IMR-90 (cell line): ENCODE data around the gene ARPP21. TPM values are rescaled to one million over a fixed set of nuclear protein-coding genes. Genes with fewer than 3 reads are reported as not detected.

ENCODE experiments used
- ATAC-seq: fragments of 200-7000 bp; cut with Tn5 transposase; 2 replicates; pipeline ENCODE4 v1.9.1; 2020; ENCODE audit warnings: low read depth, mild to moderate bottlenecking, moderate library complexity
- BruUV-seq: library from RNA; stranded (reverse); fragments of 400-500 nt; replicated peaks from 2 replicates; lab custom pipeline; 2021; lab: Mats Ljungman, UMichigan
- CTCF ChIA-PET: fragments of 300-600 bp; formaldehyde crosslinking; extraction: SDS; loops from one replicate; lab custom pipeline; 2021; ENCODE audit warnings: antibody characterized with exemption; lab: Yijun Ruan, JAX
- POLR2A ChIA-PET: fragments of 300-600 bp; sonication (Branson Sonifier 250); formaldehyde crosslinking; loops from one replicate; lab custom pipeline; 2022; ENCODE audit warnings: antibody characterized with exemption; ENCODE audit not compliant: unreplicated experiment; lab: Charles Lee
- DNase-seq: peaks from one replicate; pipeline ENCODE4 v3.0.0; 2013
- H2AFZ ChIP-seq: replicated peaks from 2 replicates; pipeline ENCODE3; 2013; ENCODE audit warnings: low read length, mild to moderate bottlenecking; ENCODE audit not compliant: poor library complexity
- H2AK5ac ChIP-seq: 2 replicates; pipeline ENCODE4 v1.6.1; 2013; ENCODE audit warnings: low read depth, low read length, inconsistent platforms
- H2AK9ac ChIP-seq: replicated peaks from 2 replicates; pipeline ENCODE3; 2013; ENCODE audit warnings: mild to moderate bottlenecking, low read depth, low read length, moderate library complexity; ENCODE audit not compliant: poor library complexity
- H2BK120ac ChIP-seq: 2 replicates; pipeline ENCODE4 v1.6.1; 2013; ENCODE audit warnings: low read depth, low read length, inconsistent platforms
- H2BK15ac ChIP-seq: 3 replicates; pipeline ENCODE4 v1.6.1; 2013; ENCODE audit warnings: low read depth, low read length, inconsistent platforms
- H2BK20ac ChIP-seq: 2 replicates; pipeline ENCODE4 v1.6.1; 2013; ENCODE audit warnings: low read depth, mild to moderate bottlenecking, inconsistent platforms, low read length, moderate library complexity
- H2BK5ac ChIP-seq: 2 replicates; pipeline ENCODE4 v1.6.1; 2013; ENCODE audit warnings: mild to moderate bottlenecking, low read depth, low read length, inconsistent platforms; ENCODE audit not compliant: poor library complexity, severe bottlenecking
- H3K14ac ChIP-seq: replicated peaks from 2 replicates; pipeline ENCODE4 v1.6.1; 2013; ENCODE audit warnings: low read depth, low read length, inconsistent platforms
- H3K18ac ChIP-seq: 2 replicates; pipeline ENCODE4 v1.6.1; 2013; ENCODE audit warnings: low read depth, low read length, control low read depth
- H3K23ac ChIP-seq: 2 replicates; pipeline ENCODE4 v1.6.1; 2013; ENCODE audit warnings: low read depth, low read length, inconsistent platforms
- H3K27ac ChIP-seq: 2 replicates; pipeline ENCODE4 v1.5.1; 2013; ENCODE audit warnings: mild to moderate bottlenecking, control low read depth, low read length; ENCODE audit not compliant: insufficient read depth
- H3K27me3 ChIP-seq: 2 replicates; pipeline ENCODE4 v1.6.1; 2013; ENCODE audit warnings: low read length; ENCODE audit not compliant: control insufficient read depth, insufficient read depth
- H3K36me3 ChIP-seq: 2 replicates; pipeline ENCODE4 v1.6.1; 2013; ENCODE audit warnings: low read length, mixed read lengths; ENCODE audit not compliant: control insufficient read depth, insufficient read depth
- H3K4ac ChIP-seq: 2 replicates; pipeline ENCODE4 v1.6.1; 2013; ENCODE audit warnings: low read depth, low read length, inconsistent platforms
- H3K4me1 ChIP-seq: 2 replicates; pipeline ENCODE4 v1.6.1; 2013; ENCODE audit warnings: low read length, mixed read lengths; ENCODE audit not compliant: control insufficient read depth, insufficient read depth
- H3K4me2 ChIP-seq: 2 replicates; pipeline ENCODE4 v1.6.1; 2013; ENCODE audit warnings: low read depth, mild to moderate bottlenecking, control low read depth, low read length, moderate library complexity
- H3K4me3 ChIP-seq: 2 replicates; pipeline ENCODE4 v1.5.1; 2013; ENCODE audit warnings: low read depth, mild to moderate bottlenecking, control low read depth, low read length, moderate library complexity; ENCODE audit not compliant: insufficient read depth
- H3K56ac ChIP-seq: 2 replicates; pipeline ENCODE4 v1.6.1; 2013; ENCODE audit warnings: low read length, inconsistent platforms; ENCODE audit not compliant: insufficient read depth; ENCODE audit errors: extremely low read depth
- H3K79me1 ChIP-seq, 2 experiments: 2 replicates each; pipeline ENCODE4 v1.6.1; 2013; ENCODE audit warnings: low read length in 2 of 2, inconsistent platforms in 1 of 2, low read depth in 1 of 2
- H3K9ac ChIP-seq: 2 replicates; pipeline ENCODE4 v1.6.1; 2013; ENCODE audit warnings: low read depth, low read length, control low read depth
- H3K9me1 ChIP-seq: 2 replicates; pipeline ENCODE4 v1.6.1; 2013; ENCODE audit warnings: low read length, inconsistent platforms; ENCODE audit not compliant: insufficient read depth
- H3K9me3 ChIP-seq: 2 replicates; pipeline ENCODE4 v1.6.1; 2013; ENCODE audit warnings: low read length; ENCODE audit not compliant: control insufficient read depth, insufficient read depth
- H4K20me1 ChIP-seq: 2 replicates; pipeline ENCODE4 v1.6.1; 2013; ENCODE audit warnings: low read length, inconsistent platforms; ENCODE audit not compliant: insufficient read depth
- H4K5ac ChIP-seq: 2 replicates; pipeline ENCODE4 v1.6.1; 2013; ENCODE audit warnings: mild to moderate bottlenecking, low read depth, low read length, control low read depth
- H4K8ac ChIP-seq, 2 experiments: 2 replicates each; pipeline ENCODE4 v1.6.1; 2013; ENCODE audit warnings: low read depth in 2 of 2, low read length in 2 of 2, control low read depth in 1 of 2, inconsistent platforms in 1 of 2
- H4K91ac ChIP-seq: 2 replicates; pipeline ENCODE4 v1.6.1; 2013; ENCODE audit warnings: low read depth, low read length, inconsistent platforms; ENCODE audit not compliant: insufficient read depth
- BHLHE40 ChIP-seq: fragments of 150-350 bp; IDR thresholded peaks from 2 replicates; pipeline ENCODE4 v1.6.1; 2016; ENCODE audit warnings: mild to moderate bottlenecking, low read depth, low read length
- CEBPB ChIP-seq: IDR thresholded peaks from 2 replicates; pipeline ENCODE4 v1.6.1; 2012; ENCODE audit warnings: low read depth, low read length, improper control_type of control experiment
- CHD1 ChIP-seq: IDR thresholded peaks from 2 replicates; pipeline ENCODE4 v1.6.1; 2012; ENCODE audit warnings: low read depth, low read length, improper control_type of control experiment
- FOS ChIP-seq: fragments of 150-350 bp; IDR thresholded peaks from 2 replicates; pipeline ENCODE4 v1.6.1; 2016; ENCODE audit warnings: low read depth, low read length
- MAFK ChIP-seq: IDR thresholded peaks from 2 replicates; pipeline ENCODE4 v1.6.1; 2012; ENCODE audit warnings: low read depth, low read length, improper control_type of control experiment
- MAZ ChIP-seq: IDR thresholded peaks from 2 replicates; pipeline ENCODE4 v1.6.1; 2012; ENCODE audit warnings: low read depth, mild to moderate bottlenecking, low read length, improper control_type of control experiment, moderate library complexity, borderline replicate concordance
- MXI1 ChIP-seq: IDR thresholded peaks from 2 replicates; pipeline ENCODE4 v1.6.1; 2012; ENCODE audit warnings: low read depth, mild to moderate bottlenecking, low read length, moderate library complexity, borderline replicate concordance
- NFE2L2 ChIP-seq: fragments of 150-350 bp; IDR thresholded peaks from 2 replicates; pipeline ENCODE4 v1.6.1; 2016; ENCODE audit warnings: low read depth, mild to moderate bottlenecking, low read length
- POLR2A ChIP-seq: IDR thresholded peaks from 2 replicates; pipeline ENCODE4 v1.6.1; 2012; ENCODE audit warnings: mild to moderate bottlenecking, low read depth, low read length
- RAD21 ChIP-seq: IDR thresholded peaks from 2 replicates; pipeline ENCODE4 v1.6.1; 2012; ENCODE audit warnings: low read length, improper control_type of control experiment
- RCOR1 ChIP-seq: IDR thresholded peaks from 2 replicates; pipeline ENCODE4 v1.6.1; 2012; ENCODE audit warnings: mild to moderate bottlenecking, low read length, improper control_type of control experiment; ENCODE audit not compliant: insufficient replicate concordance
- RFX5 ChIP-seq: IDR thresholded peaks from 2 replicates; pipeline ENCODE4 v1.8.0; 2012; ENCODE audit warnings: low read depth, mild to moderate bottlenecking, low read length, moderate library complexity
- SMC3 ChIP-seq: fragments of 150-350 bp; IDR thresholded peaks from 2 replicates; pipeline ENCODE4 v1.6.1; 2016; ENCODE audit warnings: low read depth, mild to moderate bottlenecking, antibody characterized with exemption, low read length, moderate library complexity
- WGBS, 2 experiments: methylation state at CpG; one replicate each; pipeline versions ENCODE4 v1.1.5 to v1.1.7; 2013; ENCODE audit warnings: missing lambda C conversion rate in 2 of 2; ENCODE audit not compliant: insufficient read length in 1 of 2; ENCODE audit errors: extremely low coverage in 2 of 2; 5-methylcytosine and 5-hydroxymethylcytosine counted together
- dilution Hi-C: fragments of 300-500 bp; cut with HindIII; formaldehyde crosslinking; loops from one replicate; pipeline ENCODE4 v1.14.3; 2018; ENCODE audit warnings: low sequenced_read_pairs; ENCODE audit not compliant: unreplicated experiment
- in situ Hi-C: fragments of 300-500 bp; cut with MboI; formaldehyde crosslinking; loops from 3 replicates; pipeline ENCODE4 v1.14.3; 2019; ENCODE audit warnings: low sequenced_read_pairs, inconsistent platforms, mixed read lengths
- intact Hi-C: fragments of 100-400 bp; cut with micrococcal nuclease; formaldehyde crosslinking; loops from 2 replicates; pipeline ENCODE4 v1.10.0; 2022
- polyA plus RNA-seq, 3 experiments: library from polyadenylated mRNA; depleted of rRNA; stranded (reverse); fragments of >200 nt; gene quantifications; 2 replicates each; pipeline ENCODE4 v1.2.3, GENCODE V29; 2012; ENCODE audit warnings: low replicate concordance in 1 of 3
- total RNA-seq: library from RNA; depleted of rRNA; stranded (reverse); fragments of >200 nt; gene quantifications from 2 replicates; pipeline ENCODE4 v1.2.3, GENCODE V29; 2012
- TF ChIP-seq, protein P1 (sequence below): fragments of 150-350 bp; IDR thresholded peaks from 2 replicates; pipeline ENCODE4 v1.6.1; 2017; ENCODE audit warnings: mild to moderate bottlenecking, antibody characterized with exemption, low read length, low read depth
- TF ChIP-seq, protein P2 (sequence below): fragments of 150-350 bp; IDR thresholded peaks from 2 replicates; pipeline ENCODE4 v1.6.1; 2016; ENCODE audit warnings: low read depth, mild to moderate bottlenecking, low read length, moderate library complexity, borderline replicate concordance
- TF ChIP-seq, protein P3 (sequence below): conservative IDR thresholded peaks from 2 replicates; pipeline ENCODE4 v1.5.1; 2012; ENCODE audit warnings: mild to moderate bottlenecking, low read depth, low read length, improper control_type of control experiment

The ARPP21 gene
- total and polyA plus RNA-seq, 2 of the 4 experiments (the other 2 are of a cell fraction), result not detected

DNA sequence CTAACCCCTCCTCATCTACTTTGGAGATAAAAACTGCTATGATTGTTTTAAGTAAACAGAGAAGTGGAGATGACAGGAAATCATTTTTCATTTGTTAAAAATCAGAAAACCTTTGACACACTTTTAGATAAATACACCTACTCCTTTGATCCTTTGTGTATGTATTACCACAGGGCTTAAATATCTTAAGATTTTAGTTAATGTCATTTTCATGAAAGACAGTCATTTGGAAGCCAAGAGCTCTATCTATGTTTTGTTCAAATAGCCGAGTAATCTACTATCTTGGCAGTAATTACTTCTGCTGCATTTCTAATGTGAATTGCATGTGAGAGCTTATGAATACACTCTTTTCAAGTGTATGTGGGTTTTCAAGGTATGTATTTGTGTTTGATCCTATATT is 2.0 kb downstream of the ARPP21 start:
- TF ChIP-seq BHLHE40, result no peak
- no peak for TF ChIP-seq MAZ
- no peak for TF ChIP-seq MXI1
- TF ChIP-seq FOS, result no peak
- no peak for TF ChIP-seq SMC3
- no peak for TF ChIP-seq POLR2A
- TF ChIP-seq NFE2L2, result no peak
- no peak for TF ChIP-seq CEBPB
- no peak for TF ChIP-seq CHD1
- TF ChIP-seq, protein P1, sequence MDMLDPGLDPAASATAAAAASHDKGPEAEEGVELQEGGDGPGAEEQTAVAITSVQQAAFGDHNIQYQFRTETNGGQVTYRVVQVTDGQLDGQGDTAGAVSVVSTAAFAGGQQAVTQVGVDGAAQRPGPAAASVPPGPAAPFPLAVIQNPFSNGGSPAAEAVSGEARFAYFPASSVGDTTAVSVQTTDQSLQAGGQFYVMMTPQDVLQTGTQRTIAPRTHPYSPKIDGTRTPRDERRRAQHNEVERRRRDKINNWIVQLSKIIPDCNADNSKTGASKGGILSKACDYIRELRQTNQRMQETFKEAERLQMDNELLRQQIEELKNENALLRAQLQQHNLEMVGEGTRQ, result no peak
- no peak for TF ChIP-seq RAD21
- TF ChIP-seq RCOR1, result no peak
- no peak for TF ChIP-seq RFX5
- TF ChIP-seq, protein P2, sequence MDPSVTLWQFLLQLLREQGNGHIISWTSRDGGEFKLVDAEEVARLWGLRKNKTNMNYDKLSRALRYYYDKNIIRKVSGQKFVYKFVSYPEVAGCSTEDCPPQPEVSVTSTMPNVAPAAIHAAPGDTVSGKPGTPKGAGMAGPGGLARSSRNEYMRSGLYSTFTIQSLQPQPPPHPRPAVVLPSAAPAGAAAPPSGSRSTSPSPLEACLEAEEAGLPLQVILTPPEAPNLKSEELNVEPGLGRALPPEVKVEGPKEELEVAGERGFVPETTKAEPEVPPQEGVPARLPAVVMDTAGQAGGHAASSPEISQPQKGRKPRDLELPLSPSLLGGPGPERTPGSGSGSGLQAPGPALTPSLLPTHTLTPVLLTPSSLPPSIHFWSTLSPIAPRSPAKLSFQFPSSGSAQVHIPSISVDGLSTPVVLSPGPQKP, result no peak
- TF ChIP-seq, protein P3, sequence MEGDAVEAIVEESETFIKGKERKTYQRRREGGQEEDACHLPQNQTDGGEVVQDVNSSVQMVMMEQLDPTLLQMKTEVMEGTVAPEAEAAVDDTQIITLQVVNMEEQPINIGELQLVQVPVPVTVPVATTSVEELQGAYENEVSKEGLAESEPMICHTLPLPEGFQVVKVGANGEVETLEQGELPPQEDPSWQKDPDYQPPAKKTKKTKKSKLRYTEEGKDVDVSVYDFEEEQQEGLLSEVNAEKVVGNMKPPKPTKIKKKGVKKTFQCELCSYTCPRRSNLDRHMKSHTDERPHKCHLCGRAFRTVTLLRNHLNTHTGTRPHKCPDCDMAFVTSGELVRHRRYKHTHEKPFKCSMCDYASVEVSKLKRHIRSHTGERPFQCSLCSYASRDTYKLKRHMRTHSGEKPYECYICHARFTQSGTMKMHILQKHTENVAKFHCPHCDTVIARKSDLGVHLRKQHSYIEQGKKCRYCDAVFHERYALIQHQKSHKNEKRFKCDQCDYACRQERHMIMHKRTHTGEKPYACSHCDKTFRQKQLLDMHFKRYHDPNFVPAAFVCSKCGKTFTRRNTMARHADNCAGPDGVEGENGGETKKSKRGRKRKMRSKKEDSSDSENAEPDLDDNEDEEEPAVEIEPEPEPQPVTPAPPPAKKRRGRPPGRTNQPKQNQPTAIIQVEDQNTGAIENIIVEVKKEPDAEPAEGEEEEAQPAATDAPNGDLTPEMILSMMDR, result no peak
- TF ChIP-seq MAFK, result no peak
- POLR2A ChIA-PET, result no interaction called here
- no peaks in the 10 kb centered on the region for H4K20me1 ChIP-seq
- H3K18ac ChIP-seq, result no peak overlapping the region
- no peak overlapping the region for H3K27ac ChIP-seq
- no peaks in the 10 kb centered on the region for H3K79me1 ChIP-seq
- no peak overlapping the region for H2BK15ac ChIP-seq
- H2BK120ac ChIP-seq, result no peak overlapping the region
- BruUV-seq, result no TSS peak
- no peaks in the 10 kb centered on the region; the same call in none of the 2 replicates for H3K27me3 ChIP-seq
- H3K14ac ChIP-seq, result no peak overlapping the region
- H3K36me3 ChIP-seq, result no peaks in the 10 kb centered on the region
- H3K9me1 ChIP-seq, result no peaks in the 10 kb centered on the region
- no peak for DNase-seq
- no peaks in the 10 kb centered on the region for H3K4me1 ChIP-seq
- H4K5ac ChIP-seq, result no peak overlapping the region
- no peak overlapping the region for H2AK5ac ChIP-seq
- no peak overlapping the region for H2BK5ac ChIP-seq
- CTCF ChIA-PET, result no interaction called here
- no peak overlapping the region for H3K4me2 ChIP-seq
- no peak overlapping the region for H3K4ac ChIP-seq
- H3K56ac ChIP-seq, result no peak overlapping the region
- dilution Hi-C loops, result no loop called here
- H3K23ac ChIP-seq, result no peak overlapping the region
- H2AFZ ChIP-seq, result no peak overlapping the region
- H3K4me3 ChIP-seq, result no peak overlapping the region
- H4K8ac ChIP-seq, result no peak overlapping the region
- no peak overlapping the region for H3K9ac ChIP-seq
- intact Hi-C loops, result no loop called here
- no peak overlapping the region for H2AK9ac ChIP-seq
- no CpG with 5 or more reads among the region's 1 CpG for WGBS, 2 experiments
- H2BK20ac ChIP-seq, result no peak overlapping the region
- H4K91ac ChIP-seq, result no peak overlapping the region
- in situ Hi-C loops, result no loop called here
- H3K9me3 ChIP-seq, result peaks cover 2% of the 10 kb centered on the region
- ATAC-seq, result no peak
